ENCODE data around the gene MAP3K10. TPM values are rescaled to one million over a fixed set of nuclear protein-coding genes. Genes with fewer than 3 reads are reported as not detected.

The MAP3K10 gene
- total and polyA plus RNA-seq, 2 of the 13 experiments (the other 11 are each of a cell fraction or from before 2014, with no cell fraction given), result 3.4 to 5.0 TPM

DNA sequence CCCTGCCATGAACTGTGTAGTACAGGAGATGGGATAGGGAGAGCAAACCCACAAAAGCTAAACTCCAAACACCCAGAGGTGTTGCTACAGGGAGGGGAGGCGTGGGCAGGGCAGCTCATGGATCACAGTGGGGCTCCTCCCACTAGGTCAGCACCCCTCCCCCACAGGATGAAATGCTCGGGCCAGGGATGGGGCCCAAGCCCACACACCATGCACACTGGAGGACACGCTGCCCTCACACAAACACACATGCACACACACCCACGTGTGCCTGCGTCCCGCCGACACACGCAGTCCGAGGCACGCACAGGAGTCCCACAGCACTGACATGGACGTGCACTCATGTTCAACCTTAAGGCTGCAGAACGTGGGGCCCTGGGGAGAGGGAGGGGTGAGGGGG is 41.3 kb downstream of the MAP3K10 start:
- in situ Hi-C loops (cut with HindIII; ENCODE audit: extremely low pct_ligation_motif_present, low pct_unique_long_range_greater_than_20kb), result no loop called here
- no peaks in the 10 kb centered on the region for H3K27me3 ChIP-seq (ENCODE audit: control insufficient read depth in 1 of 2, insufficient read depth in 2 of 2, low read length in 2 of 2)
- DNase-seq (ENCODE audit: low spot score) (peak; percentile 45), FAIRE-seq (peak; percentile 43), ATAC-seq (peak; percentile 58)
- peaks cover 56% of the 10 kb centered on the region for H3K4me1 ChIP-seq (ENCODE audit: insufficient read depth, low read length)
- ChIA-PET CTCF (ENCODE audit: low intra/inter-chr PET ratio, low total read pairs) (no interaction called here), POLR2A (interaction anchor here (0.9 to 2.7 kb wide), 5 partner anchors 10 to 201 kb away, joined by 3 to 25 read pairs (median 5); no protein-coding TSS in a partner anchor)
- no peak overlapping the region for H2AFZ ChIP-seq (ENCODE audit: low read length)
- peak overlapping the region; percentile 71; the same call in 1 of the 2 replicates for H3K9ac ChIP-seq (ENCODE audit: insufficient read depth, low read depth, low read length)
- peak overlapping the region; percentile 91 for H3K4me2 ChIP-seq (ENCODE audit: low read depth, low read length)
- H3K36me3 ChIP-seq (replicated peaks in 1 of 2; ENCODE audit: control insufficient read depth in 1 of 2, insufficient read depth in 2 of 2, low read length in 2 of 2), result peaks cover 21% of the 10 kb centered on the region in 2 experiments; a peak in 4 of 5 replicates
- no TSS peak for BruUV-seq (replicated peaks)
- H4K20me1 ChIP-seq (ENCODE audit: insufficient read depth, low read length), result no peaks in the 10 kb centered on the region
- no peaks in the 10 kb centered on the region for H3K9me3 ChIP-seq (ENCODE audit: low read length)
- H3K4me3 ChIP-seq (replicated peaks in 1 of 3; ENCODE audit: insufficient read depth in 1 of 3, low read depth in 2 of 3, low read length in 3 of 3), result peak overlapping the region in 2 of 3 experiments; percentile 55 to 69; a peak in 3 of 6 replicates
- peak overlapping the region; percentile 83 for H3K27ac ChIP-seq (ENCODE audit: extremely low read length, insufficient read depth, low read length)
- 76% methylated on average over 5 of the region's 12 CpGs for WGBS (ENCODE audit: low lambda C conversion rate)
- intact Hi-C loops (cut with micrococcal nuclease; ENCODE audit: unreplicated experiment), result no loop called here
- no peaks in the 10 kb centered on the region for H3K79me2 ChIP-seq (ENCODE audit: insufficient read depth, low read length)
- TF ChIP-seq KDM6A (CRISPR knock-in tag; IDR thresholded peaks at IDR 0.05; ENCODE audit: low read depth) (peak; percentile 38; the same call in 1 of the 2 replicates), DNMT1 (CRISPR knock-in tag; IDR thresholded peaks at IDR 0.05) (0 out of 2 replicates have a peak, but pooled peaks have one; percentile 43), LCORL (IDR thresholded peaks at IDR 0.05) (no peak), LCORL (CRISPR knock-in tag; IDR thresholded peaks at IDR 0.05) (0 out of 2 replicates have a peak, but pooled peaks have one; percentile 18), HDAC2 (CRISPR knock-in tag; IDR thresholded peaks at IDR 0.05) (peak; percentile 21; the same call in 1 of the 2 replicates), KDM2A (CRISPR knock-in tag; IDR thresholded peaks at IDR 0.05; ENCODE audit: borderline replicate concordance, low read depth) (no peak), SOX5 (CRISPR knock-in tag; IDR thresholded peaks at IDR 0.05; ENCODE audit: borderline replicate concordance) (peak; percentile 19; the same call in 1 of the 2 replicates), SP1 (IDR thresholded peaks at IDR 0.05) (no peak), SP1 (CRISPR knock-in tag; IDR thresholded peaks at IDR 0.05) (peak; percentile 55; the same call in 1 of the 2 replicates), ZSCAN25 (CRISPR knock-in tag; IDR thresholded peaks at IDR 0.05) (peak; percentile 73; the same call in 1 of the 2 replicates), XRCC5 (optimal IDR thresholded peaks at IDR 0.05; ENCODE audit: low read length) (peak; percentile 33), DNMT3B (CRISPR knock-in tag; conservative IDR thresholded peaks at IDR 0.05) (no peak), PPARG (CRISPR knock-in tag; conservative IDR thresholded peaks at IDR 0.05) (peak; percentile 54; the same call in 1 of the 2 replicates), ZNF264 (CRISPR knock-in tag; IDR thresholded peaks at IDR 0.05) (peak; percentile 27; the same call in 1 of the 2 replicates), ZNF331 (CRISPR knock-in tag; IDR thresholded peaks at IDR 0.05) (0 out of 2 replicates have a peak, but pooled peaks have one; percentile 13), THAP11 (CRISPR knock-in tag; IDR thresholded peaks at IDR 0.05) (0 out of 2 replicates have a peak, but pooled peaks have one; percentile 28)
- TF ChIP-seq, protein P1, sequence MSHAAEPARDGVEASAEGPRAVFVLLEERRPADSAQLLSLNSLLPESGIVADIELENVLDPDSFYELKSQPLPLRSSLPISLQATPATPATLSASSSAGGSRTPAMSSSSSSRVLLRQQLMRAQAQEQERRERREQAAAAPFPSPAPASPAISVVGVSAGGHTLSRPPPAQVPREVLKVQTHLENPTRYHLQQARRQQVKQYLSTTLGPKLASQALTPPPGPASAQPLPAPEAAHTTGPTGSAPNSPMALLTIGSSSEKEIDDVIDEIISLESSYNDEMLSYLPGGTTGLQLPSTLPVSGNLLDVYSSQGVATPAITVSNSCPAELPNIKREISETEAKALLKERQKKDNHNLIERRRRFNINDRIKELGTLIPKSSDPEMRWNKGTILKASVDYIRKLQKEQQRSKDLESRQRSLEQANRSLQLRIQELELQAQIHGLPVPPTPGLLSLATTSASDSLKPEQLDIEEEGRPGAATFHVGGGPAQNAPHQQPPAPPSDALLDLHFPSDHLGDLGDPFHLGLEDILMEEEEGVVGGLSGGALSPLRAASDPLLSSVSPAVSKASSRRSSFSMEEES (CRISPR knock-in tag; IDR thresholded peaks at IDR 0.05), result no peak
- TF ChIP-seq, protein P2, sequence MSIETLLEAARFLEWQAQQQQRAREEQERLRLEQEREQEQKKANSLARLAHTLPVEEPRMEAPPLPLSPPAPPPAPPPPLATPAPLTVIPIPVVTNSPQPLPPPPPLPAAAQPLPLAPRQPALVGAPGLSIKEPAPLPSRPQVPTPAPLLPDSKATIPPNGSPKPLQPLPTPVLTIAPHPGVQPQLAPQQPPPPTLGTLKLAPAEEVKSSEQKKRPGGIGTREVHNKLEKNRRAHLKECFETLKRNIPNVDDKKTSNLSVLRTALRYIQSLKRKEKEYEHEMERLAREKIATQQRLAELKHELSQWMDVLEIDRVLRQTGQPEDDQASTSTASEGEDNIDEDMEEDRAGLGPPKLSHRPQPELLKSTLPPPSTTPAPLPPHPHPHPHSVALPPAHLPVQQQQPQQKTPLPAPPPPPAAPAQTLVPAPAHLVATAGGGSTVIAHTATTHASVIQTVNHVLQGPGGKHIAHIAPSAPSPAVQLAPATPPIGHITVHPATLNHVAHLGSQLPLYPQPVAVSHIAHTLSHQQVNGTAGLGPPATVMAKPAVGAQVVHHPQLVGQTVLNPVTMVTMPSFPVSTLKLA (IDR thresholded peaks at IDR 0.05), result 0 out of 2 replicates have a peak, but pooled peaks have one; percentile 3
- TF ChIP-seq, protein P3, sequence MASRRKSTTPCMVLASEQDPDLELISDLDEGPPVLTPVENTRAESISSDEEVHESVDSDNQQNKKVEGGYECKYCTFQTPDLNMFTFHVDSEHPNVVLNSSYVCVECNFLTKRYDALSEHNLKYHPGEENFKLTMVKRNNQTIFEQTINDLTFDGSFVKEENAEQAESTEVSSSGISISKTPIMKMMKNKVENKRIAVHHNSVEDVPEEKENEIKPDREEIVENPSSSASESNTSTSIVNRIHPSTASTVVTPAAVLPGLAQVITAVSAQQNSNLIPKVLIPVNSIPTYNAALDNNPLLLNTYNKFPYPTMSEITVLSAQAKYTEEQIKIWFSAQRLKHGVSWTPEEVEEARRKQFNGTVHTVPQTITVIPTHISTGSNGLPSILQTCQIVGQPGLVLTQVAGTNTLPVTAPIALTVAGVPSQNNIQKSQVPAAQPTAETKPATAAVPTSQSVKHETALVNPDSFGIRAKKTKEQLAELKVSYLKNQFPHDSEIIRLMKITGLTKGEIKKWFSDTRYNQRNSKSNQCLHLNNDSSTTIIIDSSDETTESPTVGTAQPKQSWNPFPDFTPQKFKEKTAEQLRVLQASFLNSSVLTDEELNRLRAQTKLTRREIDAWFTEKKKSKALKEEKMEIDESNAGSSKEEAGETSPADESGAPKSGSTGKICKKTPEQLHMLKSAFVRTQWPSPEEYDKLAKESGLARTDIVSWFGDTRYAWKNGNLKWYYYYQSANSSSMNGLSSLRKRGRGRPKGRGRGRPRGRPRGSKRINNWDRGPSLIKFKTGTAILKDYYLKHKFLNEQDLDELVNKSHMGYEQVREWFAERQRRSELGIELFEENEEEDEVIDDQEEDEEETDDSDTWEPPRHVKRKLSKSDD (CRISPR knock-in tag; IDR thresholded peaks at IDR 0.05; ENCODE audit: low read depth), result 0 out of 2 replicates have a peak, but pooled peaks have one; percentile 49
- TF ChIP-seq, protein P4, sequence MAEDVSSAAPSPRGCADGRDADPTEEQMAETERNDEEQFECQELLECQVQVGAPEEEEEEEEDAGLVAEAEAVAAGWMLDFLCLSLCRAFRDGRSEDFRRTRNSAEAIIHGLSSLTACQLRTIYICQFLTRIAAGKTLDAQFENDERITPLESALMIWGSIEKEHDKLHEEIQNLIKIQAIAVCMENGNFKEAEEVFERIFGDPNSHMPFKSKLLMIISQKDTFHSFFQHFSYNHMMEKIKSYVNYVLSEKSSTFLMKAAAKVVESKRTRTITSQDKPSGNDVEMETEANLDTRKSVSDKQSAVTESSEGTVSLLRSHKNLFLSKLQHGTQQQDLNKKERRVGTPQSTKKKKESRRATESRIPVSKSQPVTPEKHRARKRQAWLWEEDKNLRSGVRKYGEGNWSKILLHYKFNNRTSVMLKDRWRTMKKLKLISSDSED (CRISPR knock-in tag; IDR thresholded peaks at IDR 0.05), result no peak

Measured in HepG2 (cell line).